DMS153 treated with DMSO at 0.1 percent for 48 hours (cell line): Measurements from ENCODE around the gene ESRP2.

Experiments
- DNase-seq: peaks from one replicate; lab custom pipeline; 2025; ENCODE audit not compliant: unreplicated experiment; lab: John Stamatoyannopoulos, UW

The ESRP2 gene

GRCh38 chr16:68227183-68227793, 8.6 kb downstream of the ESRP2 start:
- no peak for DNase-seq

GRCh38 chr16:68226116-68226515, 9.8 kb downstream of the ESRP2 start:
- no peak for DNase-seq

GRCh38 chr16:68223072-68223471, 12.9 kb downstream of the ESRP2 start:
- DNase-seq, result no peak

- DNase-seq, result no peak
Observed at GRCh38 chr16:68219725-68220351, 16.1 kb downstream of the ESRP2 start.

DNA sequence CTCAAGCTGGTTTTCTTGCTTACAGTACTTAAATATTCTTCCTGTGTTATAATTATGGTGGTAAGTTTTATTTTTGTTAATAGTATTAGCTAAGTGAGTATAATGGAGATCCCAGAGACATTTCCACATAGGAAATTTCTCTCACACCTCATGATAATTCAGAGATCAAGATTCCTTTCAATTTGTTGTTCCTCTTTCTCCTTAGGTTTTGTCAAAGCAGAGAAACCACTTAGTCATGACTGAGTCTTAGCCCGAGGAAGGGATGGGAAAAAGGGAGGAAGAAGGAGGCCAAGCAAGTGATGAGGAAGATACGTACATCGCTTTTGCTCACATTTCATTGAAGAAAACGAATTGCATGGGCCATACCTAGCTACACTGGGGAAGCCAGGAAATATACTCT, 18.4 kb downstream of the ESRP2 start:
- DNase-seq, result no peak

GRCh38 chr16:68216240-68216639, 19.7 kb downstream of the ESRP2 start:
- DNase-seq, result no peak

- DNase-seq, result no peak
Observed at GRCh38 chr16:68215302-68215701, 20.6 kb downstream of the ESRP2 start.

GRCh38 chr16:68214726-68215125, 21.2 kb downstream of the ESRP2 start:
- DNase-seq, result no peak

DNA sequence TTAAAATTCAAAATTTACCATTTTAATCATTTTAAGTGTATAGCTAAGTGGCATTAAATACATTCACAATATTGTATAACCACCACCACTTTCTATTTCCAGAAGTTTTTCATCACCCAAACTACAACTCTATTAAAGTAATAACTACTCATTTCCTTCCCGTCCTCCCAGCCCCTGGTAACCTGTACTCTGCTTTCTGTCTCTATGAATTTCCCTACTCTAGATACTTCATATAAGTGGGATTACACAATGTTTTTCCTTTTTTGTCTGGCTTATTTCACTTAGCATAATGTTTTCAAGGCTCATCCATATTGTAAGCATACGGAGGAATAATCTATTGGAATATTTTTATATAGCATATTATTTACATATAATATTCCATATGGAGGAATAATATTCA, 29.7 kb downstream of the ESRP2 start:
- DNase-seq, result no peak

- no peak for DNase-seq
Observed at GRCh38 chr16:68202091-68202519, 33.8 kb downstream of the ESRP2 start.

DNA sequence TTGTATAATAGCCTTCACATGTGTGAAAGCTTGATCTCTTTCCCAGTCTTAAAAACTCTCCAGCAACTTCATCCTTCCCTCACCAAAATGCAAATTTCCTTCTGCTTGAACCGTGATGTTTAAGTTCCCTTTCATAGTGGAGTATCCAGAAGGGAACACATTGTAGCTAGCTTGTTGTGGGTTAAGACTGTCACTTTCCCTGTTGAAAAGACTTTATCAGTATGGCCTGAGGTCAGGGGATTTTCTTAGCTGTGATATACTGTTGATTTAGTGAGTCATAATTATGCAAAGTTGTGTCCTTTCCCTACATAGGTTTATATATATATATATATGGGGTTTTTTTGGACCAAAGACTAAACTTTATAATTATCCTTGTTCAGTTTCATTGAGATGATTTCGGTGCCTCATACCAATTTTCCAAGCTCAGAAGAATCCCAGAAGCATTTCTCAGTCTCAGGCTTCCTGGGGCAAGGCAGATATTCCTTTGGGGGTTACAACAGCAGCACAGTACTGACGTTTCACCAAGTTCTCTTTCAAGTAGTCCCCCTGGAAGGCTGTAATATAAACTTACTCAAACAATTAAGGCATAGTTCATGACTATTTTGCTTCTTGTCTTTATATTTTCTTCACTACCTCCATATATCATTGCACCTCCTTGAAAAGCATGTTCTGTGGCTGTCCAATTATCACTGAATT, 35.7 kb downstream of the ESRP2 start:
- DNase-seq, result no peak

DNA sequence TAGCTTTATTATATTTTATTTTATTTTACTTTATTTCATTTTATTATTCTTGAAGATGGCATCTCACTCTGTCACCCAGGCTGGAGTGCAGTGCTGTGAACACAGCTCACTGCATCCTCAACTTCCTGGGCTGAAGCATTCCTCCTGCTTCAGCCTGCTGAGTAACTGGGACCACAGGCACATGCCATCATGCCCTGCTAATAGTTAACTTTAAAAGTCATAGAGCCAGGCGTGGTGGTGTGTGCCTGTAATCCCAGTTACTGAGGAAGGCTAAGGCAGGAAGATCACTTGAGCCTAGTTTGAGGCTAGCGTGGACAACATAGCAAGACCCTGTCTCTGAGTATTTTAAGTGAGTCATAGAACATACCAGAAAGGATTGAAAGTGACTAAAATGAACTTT, 38.7 kb downstream of the ESRP2 start:
- no peak for DNase-seq

DNA sequence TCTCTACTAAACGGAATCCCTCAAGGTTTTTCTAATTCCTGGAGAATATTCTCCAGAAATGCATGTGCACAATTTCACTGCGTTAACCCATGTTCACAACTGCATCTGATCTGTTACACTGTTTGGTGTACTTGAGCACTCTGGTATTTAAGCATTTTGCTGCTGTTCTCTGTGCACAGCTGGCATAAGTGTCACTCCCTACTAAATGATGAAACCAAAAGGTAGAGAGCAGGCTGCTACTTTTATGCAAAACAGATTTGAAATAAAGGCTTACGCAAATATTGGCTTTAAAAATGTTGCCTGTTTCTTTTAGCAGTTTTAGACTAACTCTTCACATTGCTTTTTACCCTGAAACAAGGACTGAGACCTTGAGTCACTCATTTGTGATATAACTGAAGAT, 41.7 kb downstream of the ESRP2 start:
- no peak for DNase-seq

GRCh38 chr16:68190736-68191510, 45.0 kb downstream of the ESRP2 start:
- DNase-seq, result no peak

GRCh38 chr16:68190081-68190480, 45.8 kb downstream of the ESRP2 start:
- DNase-seq, result no peak

GRCh38 chr16:68188170-68188569, 47.8 kb downstream of the ESRP2 start:
- DNase-seq, result no peak

DNA sequence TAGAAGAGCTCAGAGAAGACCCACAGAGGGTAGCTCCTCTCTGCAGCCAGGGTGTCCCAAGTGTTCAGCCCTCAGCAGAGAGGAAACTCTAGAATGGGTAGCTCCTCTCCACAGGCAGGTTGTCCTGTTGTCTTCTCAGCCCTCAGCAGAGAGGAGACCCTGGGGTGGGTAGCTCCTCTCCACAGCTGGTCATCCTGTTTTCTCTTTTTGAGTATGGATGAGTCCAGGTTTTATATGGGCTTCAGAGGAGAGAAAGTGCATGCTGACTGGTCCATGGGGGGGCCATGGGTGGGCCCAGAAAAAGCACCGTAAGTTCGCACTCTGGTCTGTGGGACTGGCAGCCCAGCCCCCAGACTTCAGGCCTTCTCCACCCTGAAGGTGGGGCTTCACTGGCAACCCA, 48.4 kb downstream of the ESRP2 start:
- DNase-seq, result no peak

GRCh38 chr16:68186877-68187276, 49.0 kb downstream of the ESRP2 start:
- DNase-seq, result no peak

- no peak for DNase-seq
Observed at GRCh38 chr16:68183046-68183445, 52.9 kb downstream of the ESRP2 start.

GRCh38 chr16:68179855-68180254, 56.1 kb downstream of the ESRP2 start:
- DNase-seq, result no peak

- DNase-seq, result no peak
Observed at GRCh38 chr16:68179196-68179795, 56.6 kb downstream of the ESRP2 start.
